LNCaP clone FGC (cell line): Measurements from ENCODE around the gene ZNF292.
"Not testable (repeated sequence)": the region's sequence is repeated elsewhere in the genome, so short reads cannot be mapped to it uniquely, and the experiment has no call there.

Source experiments
- DNase-seq: peaks from one replicate; pipeline ENCODE4 v3.0.0-alpha.2; 2011; ENCODE audit warnings: low read depth
- H3K4me3 ChIP-seq: 2 replicates; pipeline ENCODE4 v1.5.1; 2011; ENCODE audit warnings: mild to moderate bottlenecking, low read depth, low read length, control low read depth
- CTCF ChIP-seq: IDR thresholded peaks from 2 replicates; pipeline ENCODE4 v1.5.1; 2012; ENCODE audit warnings: mild to moderate bottlenecking; ENCODE audit not compliant: control insufficient read depth, insufficient read depth; ENCODE audit errors: extremely low read depth

The ZNF292 gene

DNA sequence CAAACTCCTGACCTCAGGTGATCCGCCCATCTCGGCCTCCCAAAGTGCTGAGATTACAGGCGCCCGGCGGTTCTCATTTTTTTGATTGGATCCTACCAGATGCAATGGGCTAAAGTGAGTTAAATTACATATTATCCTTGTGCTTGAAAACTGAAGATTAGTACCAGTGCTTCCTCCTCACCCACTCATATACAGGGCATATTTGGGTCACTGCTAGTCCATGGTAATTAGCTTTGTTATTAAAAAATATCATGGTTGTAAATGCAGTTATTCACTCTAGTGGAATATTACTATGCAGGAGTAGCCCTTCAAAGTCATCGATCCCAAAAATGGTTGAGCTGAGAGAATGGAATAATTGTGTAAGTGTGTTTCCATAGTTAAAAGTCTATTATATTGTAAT lies 26.5 kb downstream of the ZNF292 start:
- H3K4me3 ChIP-seq, result no peak overlapping the region
- TF ChIP-seq CTCF, result no peak
- no peak for DNase-seq

DNA sequence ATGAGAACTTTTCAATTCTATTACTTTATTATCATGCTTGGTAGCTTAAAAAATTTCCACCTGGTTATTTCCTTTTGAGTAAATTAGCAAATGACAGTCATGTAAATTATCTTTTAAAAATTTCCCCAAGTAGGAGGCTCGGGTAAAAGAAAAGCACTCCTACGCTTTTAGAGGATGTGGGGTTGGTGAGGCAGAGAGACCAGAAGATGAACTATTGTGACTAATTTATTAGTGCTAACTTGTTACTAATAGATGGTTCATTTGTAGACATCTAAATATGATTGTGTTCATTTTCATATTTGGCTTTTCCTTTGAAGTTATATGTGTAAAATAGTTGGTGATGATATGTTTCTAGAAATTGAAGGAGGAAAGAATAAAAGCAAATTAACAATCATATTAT lies 27.0 kb downstream of the ZNF292 start:
- DNase-seq, result no peak
- H3K4me3 ChIP-seq, result no peak overlapping the region
- no peak for TF ChIP-seq CTCF

DNA sequence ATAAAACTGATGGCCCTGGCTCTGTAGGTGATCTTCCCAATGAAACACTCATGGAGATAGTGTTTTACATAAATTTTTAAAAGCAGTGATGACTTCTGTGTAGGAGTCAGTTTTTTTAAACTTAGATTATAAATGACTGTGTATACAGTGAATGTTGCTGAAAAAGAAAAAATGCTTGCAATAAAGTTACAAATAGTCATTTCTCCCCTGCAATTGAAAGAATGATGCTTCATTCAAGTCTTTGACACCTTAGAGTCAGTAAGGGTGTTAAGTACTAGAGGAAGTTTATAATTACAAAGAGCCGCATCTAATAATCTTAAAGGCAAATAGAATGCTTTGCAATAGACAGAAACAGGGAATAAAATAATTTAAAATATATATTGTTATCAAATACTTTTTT lies 27.6 kb downstream of the ZNF292 start:
- TF ChIP-seq CTCF, result no peak
- DNase-seq, result no peak
- no peak overlapping the region for H3K4me3 ChIP-seq

DNA sequence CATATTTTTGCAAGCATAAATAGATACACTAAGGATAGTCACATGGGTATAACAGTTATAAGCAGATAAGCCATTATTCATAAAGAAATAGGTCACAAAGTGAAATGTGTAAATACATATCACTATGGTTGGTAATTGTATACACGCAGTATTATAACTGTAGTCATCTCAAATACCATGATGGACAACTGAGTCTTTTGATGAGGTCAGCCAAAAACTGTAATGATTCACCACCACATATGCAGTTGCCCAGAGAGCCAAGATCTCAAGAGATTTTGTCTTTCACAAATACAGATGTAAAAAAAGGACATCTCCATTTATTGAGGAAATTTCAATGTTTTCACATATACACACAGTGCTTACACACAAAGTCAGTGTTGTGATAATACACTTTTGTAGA lies 28.3 kb downstream of the ZNF292 start:
- TF ChIP-seq CTCF, result no peak
- no peak for DNase-seq
- H3K4me3 ChIP-seq, result no peak overlapping the region

DNA sequence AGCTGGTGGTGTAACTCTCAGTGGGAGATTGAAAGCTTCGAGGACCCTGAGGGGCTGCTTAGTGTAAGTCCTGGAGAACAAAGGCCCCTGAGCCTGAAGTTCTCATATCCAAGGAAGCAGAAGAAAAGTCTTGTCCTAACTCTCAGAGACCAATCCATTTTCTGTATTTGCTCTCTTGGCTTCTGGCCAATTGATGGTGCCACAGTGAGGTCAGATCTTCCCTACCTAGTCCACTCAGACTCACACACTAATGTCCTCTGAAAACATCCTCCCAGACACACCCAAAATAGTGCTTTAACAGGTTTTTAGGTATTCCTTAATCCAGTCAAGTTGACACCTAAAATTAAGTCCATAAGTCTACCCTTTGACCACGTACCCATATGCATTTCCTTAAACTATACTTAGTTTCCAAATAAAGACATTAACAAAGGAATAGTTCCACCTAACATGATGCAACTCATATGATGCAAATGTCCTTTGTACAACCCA lies 29.4 kb downstream of the ZNF292 start:
- no peak for TF ChIP-seq CTCF
- H3K4me3 ChIP-seq, result no peak overlapping the region
- no peak for DNase-seq

- no peak for DNase-seq
- TF ChIP-seq CTCF, result no peak
- H3K4me3 ChIP-seq, result no peak overlapping the region
These were observed 41.0 kb downstream of the ZNF292 start for GRCh38 chr6:87196275-87196842.

GRCh38 chr6:87197547-87197946 lies 42.2 kb downstream of the ZNF292 start:
- no peak for DNase-seq
- no peak overlapping the region for H3K4me3 ChIP-seq
- TF ChIP-seq CTCF, result no peak

DNA sequence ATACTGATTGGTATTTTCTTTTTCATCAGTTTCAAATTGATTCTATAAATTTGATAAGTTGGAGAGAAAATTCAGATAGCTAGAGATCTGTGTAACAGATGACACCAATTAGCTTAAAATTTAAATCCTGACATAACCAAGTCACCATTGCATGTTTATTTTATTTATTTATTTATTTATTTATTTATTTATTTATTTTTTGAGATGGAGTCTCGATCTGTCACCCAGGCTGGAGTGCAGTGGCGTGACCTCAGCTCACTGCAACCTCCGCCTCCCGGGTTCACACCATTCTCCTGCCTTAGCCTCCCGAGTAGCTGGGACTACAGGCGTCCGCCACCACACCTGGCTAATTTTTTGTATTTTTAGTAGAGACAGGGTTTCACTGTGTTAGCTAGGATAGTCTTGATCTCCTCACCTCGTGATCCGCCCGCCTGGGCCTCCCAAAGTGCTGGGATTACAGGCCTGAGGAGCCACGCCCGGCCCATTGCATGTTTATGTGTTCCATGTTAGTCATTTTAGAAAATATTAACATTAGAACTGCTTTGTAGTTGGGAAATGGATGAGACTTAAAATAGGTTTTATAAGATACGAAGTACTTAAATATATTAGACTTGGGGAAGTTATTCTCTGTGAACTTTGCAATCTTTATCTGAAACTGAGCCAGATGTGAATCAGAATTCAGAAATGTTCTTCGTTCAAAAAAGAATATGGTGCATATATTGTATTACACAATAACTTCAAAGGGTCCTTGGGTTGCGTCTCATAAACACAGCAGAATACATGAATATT lies 42.9 kb downstream of the ZNF292 start:
- DNase-seq, H3K4me3 ChIP-seq: not testable (repeated sequence)
